Heart left ventricle (tissue), 16 donors: Measurements from ENCODE around the gene FBXO42. TPM values are rescaled to one million over a fixed set of nuclear protein-coding genes. Genes with fewer than 3 reads are reported as not detected.

Source experiments
- ATAC-seq, 4 donors: fragments of 200-7000 bp; cut with Tn5 transposase; one replicate each; pipeline ENCODE4 v1.9.1; 2020 to 2022; ENCODE audit warnings: moderate library complexity in 4 of 4, mild to moderate bottlenecking in 3 of 4, moderate number of reproducible peaks in 1 of 4
- DNase-seq, 5 donors: peaks; one replicate each; pipeline ENCODE4 v3.0.0-alpha.2; 2020
- H3K27ac ChIP-seq, 12 donors: fragments of 200-600 bp; sonication (generic) in 4 of 12; one replicate each; pipeline versions ENCODE4 v1.5.0 to v1.8.0; 2016 to 2022; ENCODE audit warnings: mild to moderate bottlenecking in 2 of 12
- H3K27me3 ChIP-seq, 9 donors: fragments of 200-600 bp; sonication (generic) in 2 of 9; one replicate each; pipeline versions ENCODE4 v1.5.1 to v1.8.0; 2016 to 2022; ENCODE audit warnings: mild to moderate bottlenecking in 3 of 9
- H3K36me3 ChIP-seq, 9 donors: fragments of 200-600 bp; sonication (generic) in 2 of 9; one replicate each; pipeline versions ENCODE4 v1.5.0 to v1.8.0; 2018 to 2022; ENCODE audit warnings: mild to moderate bottlenecking in 2 of 9
- H3K4me1 ChIP-seq, 12 donors: fragments of 200-600 bp; sonication (generic) in 4 of 12; one replicate each; pipeline versions ENCODE4 v1.5.0 to v1.8.0; 2016 to 2022; ENCODE audit warnings: mild to moderate bottlenecking in 3 of 12
- H3K4me3 ChIP-seq, 12 donors: fragments of 200-600 bp; sonication (generic) in 4 of 12; one replicate each; pipeline versions ENCODE4 v1.5.0 to v1.8.0; 2017 to 2022; ENCODE audit warnings: mild to moderate bottlenecking in 9 of 12, moderate library complexity in 4 of 12
- H3K9me3 ChIP-seq, 12 donors: fragments of 200-600 bp; sonication (generic) in 4 of 12; one replicate each; pipeline versions ENCODE4 v1.5.0 to v1.8.0; 2016 to 2022; ENCODE audit warnings: mild to moderate bottlenecking in 1 of 12
- CTCF ChIP-seq, 12 donors: fragments of 200-600 bp; sonication (generic) in 4 of 12; IDR thresholded peaks; one replicate each; pipeline versions ENCODE4 v1.5.0 to v1.8.0; 2018 to 2022; ENCODE audit warnings: antibody characterized with exemption in 12 of 12, mild to moderate bottlenecking in 5 of 12
- POLR2A ChIP-seq, 2 donors: fragments of 450-650 bp; IDR thresholded peaks; one replicate each; pipeline ENCODE4 v1.6.1; 2017; ENCODE audit warnings: antibody characterized with exemption in 2 of 2, mild to moderate bottlenecking in 2 of 2, moderate library complexity in 2 of 2
- WGBS, 4 donors: extraction: QIAGEN DNeasy Blood & Tissue Kit in 2 of 4; methylation state at CpG; one replicate each; pipeline versions ENCODE4 v1.1.5 to v1.1.7; 2013 to 2018; 5-methylcytosine and 5-hydroxymethylcytosine counted together
- intact Hi-C, 10 donors: fragments of 100-400 bp; cut with DNase I; formaldehyde crosslinking; loops; one replicate each; pipeline versions ENCODE4 v1.11.1 to v1.14.2; 2022
- polyA plus RNA-seq, 2 donors: library from polyadenylated mRNA; stranded (reverse); fragments of 200-250 nt; gene quantifications; one replicate each; pipeline ENCODE4 v1.2.3, GENCODE V29; 2013
- total RNA-seq, 9 donors: library from RNA; depleted of rRNA in 2 of 9; stranded (reverse); fragments of >200 nt in 2 of 9; fragmentation: NEBNext Ultra II Directional in 3 of 9; extraction: Animal tissue kit (Norgen Biotek cat#: 25700) in 3 of 9; gene quantifications; one replicate each; pipeline versions ENCODE4 v1.1.0 to v1.2.4, GENCODE V29; 2016 to 2023
- donor health status: ischemic (EF 13 %, LVEDD 7.1; RV severe dilation, severe dysfunction).
- donor health status: healthy with polysubstance abuse.
- donor health status: DM: no; HTN: yes; CAD: no.
- donor health status: DM: no; HTN: no; CAD: no.
- donor health status: ischemic (EF 25% LVEDD 6.9; RV normal size, moderate dysfunction).
- donor health status: ischemic (EF 25% LVEDD 5.7; RV mildly dilated, moderate dysfunction).
- donor health status: healthy.
- donor health status: DM: yes; HTN: yes; CAD: no.
- donor health status: ischemic (EF 35%, LVEDD 5.7; RV mildly dilated, moderate dysfunction).
- donor health status: nonischemic (EF 11% LVEDD 7.7; RV severe dilation, severe dysfunction).
- donor health status: DM: yes; HTN: yes; CAD: no.
- donor health status: PGD.
- donor health status: ischemic (EF 29% LVEDD 5.4; RV normal size, mild dysfunction).
- donor health status: nonischemic (EF 23%, LVEDD 6.1; RV moderate dilation, normal function).

Gene FBXO42
- total and polyA plus RNA-seq, 11 donors: 11.0 to 44.4 (median 20.1) TPM

GRCh38 chr1:16209847-16210407 is 142.4 kb downstream of the FBXO42 start:
- ATAC-seq: no peak
- no peaks in the 10 kb centered on the region for H3K9me3 ChIP-seq
- DNase-seq: no peak
- H3K4me1 ChIP-seq: peaks cover 0 to 23% (median 13%) of the 10 kb centered on the region in 12 donors
- WGBS, 4 donors: 78 to 99% (median 83%) methylated on average over 5 to 11 of the region's 11 CpGs
- intact Hi-C loops: loop anchor here in 8 of 10 donors (5.0 to 10.0 kb wide), 7 partner anchors 32 to 157 kb away; partner anchors contain the start of genes FBXO42 (in 3 of the 8) and SZRD1 (in 3 of the 8)
- no peak overlapping the region for H3K27ac ChIP-seq
- TF ChIP-seq CTCF (IDR thresholded peaks at IDR 0.05): no peak
- TF ChIP-seq POLR2A (IDR thresholded peaks at IDR 0.05): no peak
- H3K27me3 ChIP-seq: no peaks in the 10 kb centered on the region
- no peaks in the 10 kb centered on the region for H3K36me3 ChIP-seq
- H3K4me3 ChIP-seq: no peak overlapping the region

- H3K9me3 ChIP-seq: no peaks in the 10 kb centered on the region
- no peak for TF ChIP-seq POLR2A (IDR thresholded peaks at IDR 0.05)
- TF ChIP-seq CTCF (IDR thresholded peaks at IDR 0.05): no peak
- ATAC-seq: no peak
Measured at GRCh38 chr1:16209132-16209846, 143.0 kb downstream of the FBXO42 start.

GRCh38 chr1:16208270-16208987 is 143.9 kb downstream of the FBXO42 start:
- no peaks in the 10 kb centered on the region for H3K9me3 ChIP-seq
- H3K4me3 ChIP-seq: no peak overlapping the region
- no peak for TF ChIP-seq POLR2A (IDR thresholded peaks at IDR 0.05)
- TF ChIP-seq CTCF (IDR thresholded peaks at IDR 0.05): no peak
- H3K27ac ChIP-seq: no peak overlapping the region
- intact Hi-C loops: loop anchor here in 8 of 10 donors (5.0 to 10.0 kb wide), 6 partner anchors 34 to 159 kb away; partner anchors contain the start of genes SZRD1 (in 3 of the 8) and FBXO42 (in 2 of the 8)
- WGBS, 4 donors: 83 to 92% (median 88%) methylated on average over 9 to 13 of the region's 13 CpGs
- no peaks in the 10 kb centered on the region for H3K27me3 ChIP-seq
- DNase-seq (no peak), ATAC-seq (no peak)
- peaks cover 0 to 23% (median 13%) of the 10 kb centered on the region in 12 donors for H3K4me1 ChIP-seq
- peaks cover 0 to 3% (median 0%) of the 10 kb centered on the region in 9 donors for H3K36me3 ChIP-seq

More at GRCh38 chr1:16209132-16209846, 143.0 kb downstream of the FBXO42 start:
- peaks cover 0 to 3% (median 0%) of the 10 kb centered on the region in 9 donors for H3K36me3 ChIP-seq
- H3K4me1 ChIP-seq: peaks cover 0 to 23% (median 13%) of the 10 kb centered on the region in 12 donors
- DNase-seq: no peak
- intact Hi-C loops: loop anchor here in 8 of 10 donors (5.0 to 10.0 kb wide), 6 partner anchors 33 to 158 kb away; partner anchors contain the start of genes SZRD1 (in 3 of the 8) and FBXO42 (in 2 of the 8)
- no peak overlapping the region for H3K4me3 ChIP-seq
- 83 to 92% (median 84%) methylated on average over 8 to 9 of the region's 9 CpGs for whole genome bisulfite sequencing, 4 donors
- no peak overlapping the region for H3K27ac ChIP-seq
- no peaks in the 10 kb centered on the region for H3K27me3 ChIP-seq
